Measurements from ENCODE around the gene LZTS3. TPM values are rescaled to one million over a fixed set of nuclear protein-coding genes. Genes with fewer than 3 reads are reported as not detected.

Gene LZTS3
- total RNA-seq, 3 donors from 2014 or later, result 4.2 to 9.9 (median 8.0) TPM

- Histone ChIP-seq H3K36me3 (ENCODE audit: low read depth) (no peaks in the 10 kb centered on the region), H3K4me1 (ENCODE audit: low read depth) (peaks cover 1% of the 10 kb centered on the region), H3K4me3 (no peak overlapping the region), H3K9me3 (no peaks in the 10 kb centered on the region)
- intact Hi-C loops (cut with DNase I, micrococcal nuclease), result no loop called here
- ATAC-seq (no peak), DNase-seq (peak in 1 of 3 donors; percentile 7)
- TF ChIP-seq CTCF (IDR thresholded peaks at IDR 0.05), result no peak
Measured at GRCh38 chr20:3177746-3178485, 4.6 kb upstream of the LZTS3 start.

- intact Hi-C loops (cut with DNase I, micrococcal nuclease), result no loop called here
Measured at GRCh38 chr20:3175270-3175669, 1.9 kb upstream of the LZTS3 start.

GRCh38 chr20:3174442-3175261 lies 1.3 kb upstream of the LZTS3 start:
- no peaks in the 10 kb centered on the region for H3K36me3 ChIP-seq (ENCODE audit: low read depth)
- DNase-seq (no peak), ATAC-seq (no peak)
- no peak overlapping the region for H3K4me3 ChIP-seq
- H3K9me3 ChIP-seq, result no peaks in the 10 kb centered on the region
- H3K4me1 ChIP-seq (ENCODE audit: low read depth), result peaks cover 4% of the 10 kb centered on the region
- TF ChIP-seq CTCF (IDR thresholded peaks at IDR 0.05), result no peak
- intact Hi-C loops (cut with DNase I, micrococcal nuclease), result no loop called here

More at GRCh38 chr20:3175270-3175669, 1.9 kb upstream of the LZTS3 start:
- Histone ChIP-seq H3K36me3 (ENCODE audit: low read depth) (no peaks in the 10 kb centered on the region), H3K4me1 (ENCODE audit: low read depth) (peaks cover 4% of the 10 kb centered on the region), H3K4me3 (no peak overlapping the region), H3K9me3 (no peaks in the 10 kb centered on the region)
- no peak for TF ChIP-seq CTCF (IDR thresholded peaks at IDR 0.05)
- ATAC-seq (no peak), DNase-seq (no peak)

GRCh38 chr20:3173610-3174441 lies 477 bp upstream of the LZTS3 start:
- ATAC-seq (peak; percentile 97), DNase-seq (peak; percentile 92 to 95 (median 92))
- Histone ChIP-seq H3K36me3 (ENCODE audit: low read depth) (no peaks in the 10 kb centered on the region), H3K4me3 (peak overlapping the region; percentile 30), H3K4me1 (ENCODE audit: low read depth) (peaks cover 4% of the 10 kb centered on the region), H3K9me3 (no peaks in the 10 kb centered on the region)
- intact Hi-C loops (cut with DNase I, micrococcal nuclease), result no loop called here
- no peak for TF ChIP-seq CTCF (IDR thresholded peaks at IDR 0.05)

GRCh38 chr20:3172126-3172932 lies 1.0 kb downstream of the LZTS3 start:
- H3K9me3 ChIP-seq, result no peaks in the 10 kb centered on the region
- peaks cover 8% of the 10 kb centered on the region for H3K4me1 ChIP-seq (ENCODE audit: low read depth)
- DNase-seq, result no peak
- no peak overlapping the region for H3K4me3 ChIP-seq
- intact Hi-C loops (cut with DNase I, micrococcal nuclease), result no loop called here
- H3K36me3 ChIP-seq (ENCODE audit: low read depth), result no peaks in the 10 kb centered on the region
- TF ChIP-seq CTCF (IDR thresholded peaks at IDR 0.05), result no peak
- no peak for ATAC-seq
